K562 (cell line): Measurements from ENCODE around the gene CELSR2. TPM values are rescaled to one million over a fixed set of nuclear protein-coding genes. Genes with fewer than 3 reads are reported as not detected.
A peak's percentile ranks its signal among the peaks of the same experiment; 100 is the strongest.

Source experiments
- ATAC-seq: fragments of 200-7000 bp; cut with Tn5 transposase; 3 replicates; pipeline ENCODE4 v1.9.1; 2020; ENCODE audit warnings: moderate library complexity
- BruUV-seq: library from RNA; stranded (reverse); fragments of 400-500 nt; replicated peaks from 2 replicates; lab custom pipeline; 2021; lab: Mats Ljungman, UMichigan
- CTCF ChIA-PET: fragments of 300-600 bp; formaldehyde crosslinking; extraction: SDS; loops from one replicate; lab custom pipeline; 2021; ENCODE audit warnings: low intra/inter-chr PET ratio; lab: Yijun Ruan, JAX
- POLR2A ChIA-PET: fragments of 300-600, 350-650 bp; sonication (Branson Sonifier 250); formaldehyde crosslinking; extraction: SDS; loops from one replicate; lab custom pipeline; 2021; ENCODE audit warnings: antibody characterized with exemption, inconsistent platforms; lab: Yijun Ruan, JAX
- DNase-seq, 4 experiments: peaks; one replicate each; pipeline versions ENCODE4 v3.0.0 to v3.0.0-alpha.2; 2011 to 2018; ENCODE audit warnings: low spot score in 3 of 4, mixed read lengths in 3 of 4; ENCODE audit errors: extremely low read depth in 1 of 4
- FAIRE-seq: peaks from 2 replicates; lab custom pipeline; 2011; peaks lifted over from hg19 to GRCh38; lab: Jason Lieb, UNC
- H2AFZ ChIP-seq: 2 replicates; pipeline ENCODE4 v1.6.0; 2011; ENCODE audit warnings: low read depth, low read length, control low read depth, inconsistent platforms
- H3K27ac ChIP-seq: fragments of 200-600 bp; 3 replicates; pipeline ENCODE4 v1.8.0; 2011; ENCODE audit warnings: low read depth, mild to moderate bottlenecking, control low read depth, inconsistent platforms, low read length, moderate library complexity, mixed read lengths; ENCODE audit errors: extremely low read depth
- H3K27me3 ChIP-seq, 2 experiments: fragments of 300-600 bp in 1 of 2; 2 replicates in 1 of 2; 3 replicates in 1 of 2; pipeline versions ENCODE4 v1.6.0 to v1.8.0; 2011; ENCODE audit warnings: inconsistent platforms in 2 of 2, low read length in 2 of 2, mild to moderate bottlenecking in 1 of 2, mixed read lengths in 1 of 2, moderate library complexity in 1 of 2; ENCODE audit not compliant: control insufficient read depth in 2 of 2, insufficient read depth in 2 of 2
- H3K36me3 ChIP-seq: fragments of 300-600 bp; 3 replicates; pipeline ENCODE4 v1.8.0; 2011; ENCODE audit warnings: mild to moderate bottlenecking, low read length, inconsistent platforms; ENCODE audit not compliant: control insufficient read depth, insufficient read depth
- H3K4me1 ChIP-seq, 2 experiments: fragments of 200-600 bp in 1 of 2; replicated peaks in 1 of 2; 2 replicates in 1 of 2; 3 replicates in 1 of 2; pipeline versions ENCODE4 v1.5.1 to v1.8.0; 2011; ENCODE audit warnings: inconsistent platforms in 2 of 2, low read length in 2 of 2, mild to moderate bottlenecking in 1 of 2, mixed read lengths in 1 of 2, moderate library complexity in 1 of 2; ENCODE audit not compliant: control insufficient read depth in 2 of 2, insufficient read depth in 2 of 2
- H3K4me2 ChIP-seq: 2 replicates; pipeline ENCODE4 v1.6.1; 2011; ENCODE audit warnings: low read length, control low read depth, inconsistent platforms, mixed read lengths; ENCODE audit not compliant: insufficient read depth
- H3K4me3 ChIP-seq: fragments of 200-600 bp; sonication (generic), shearing (Covaris generic); 2 replicates; pipeline ENCODE4 v1.5.1; 2016; ENCODE audit warnings: control low read depth, inconsistent platforms
- H3K79me2 ChIP-seq: fragments of 200-600 bp; 3 replicates; pipeline ENCODE4 v1.8.0; 2011; ENCODE audit warnings: low read length, inconsistent platforms; ENCODE audit not compliant: control insufficient read depth, insufficient read depth
- H3K9ac ChIP-seq, 2 experiments: 2 replicates each; pipeline versions ENCODE4 v1.6.0 to v1.6.1; 2011; ENCODE audit warnings: low read depth in 2 of 2, low read length in 2 of 2, control low read depth in 1 of 2, inconsistent platforms in 1 of 2, mild to moderate bottlenecking in 1 of 2, mixed read lengths in 1 of 2; ENCODE audit not compliant: insufficient read depth in 1 of 2
- H3K9me1 ChIP-seq: one replicate; pipeline ENCODE4 v1.6.0; 2011; ENCODE audit warnings: inconsistent platforms, mild to moderate bottlenecking, low read length, moderate library complexity; ENCODE audit not compliant: control insufficient read depth, insufficient read depth
- H3K9me3 ChIP-seq: replicated peaks from 2 replicates; pipeline ENCODE4 v1.5.1; 2011; ENCODE audit warnings: low read depth, low read length, inconsistent platforms; ENCODE audit not compliant: control insufficient read depth, insufficient read depth
- H4K20me1 ChIP-seq: replicated peaks from 2 replicates; pipeline ENCODE4 v1.6.1; 2011; ENCODE audit warnings: low read length, inconsistent platforms, mixed read lengths; ENCODE audit not compliant: control insufficient read depth, insufficient read depth
- WGBS: fragments of 100-300 bp; shearing (Covaris generic); methylation state at CpG from one replicate; pipeline ENCODE4 v1.1.6; 2016; ENCODE audit warnings: low coverage, mixed read lengths; ENCODE audit not compliant: insufficient coverage; ENCODE audit errors: missing lambda C conversion rate; 5-methylcytosine and 5-hydroxymethylcytosine counted together
- in situ Hi-C: fragments of 300-500 bp; cut with MboI; formaldehyde crosslinking; loops from 4 replicates; pipeline ENCODE4 v1.15.0; 2018; ENCODE audit warnings: inconsistent platforms, mixed read lengths
- intact Hi-C: fragments of 100-400 bp; cut with micrococcal nuclease; formaldehyde crosslinking; loops from 2 replicates; pipeline ENCODE4 v1.14.2; 2022
- polyA plus RNA-seq, 8 experiments: library from polyadenylated mRNA; depleted of rRNA in 4 of 8; stranded (reverse) in 5 of 8; unstranded in 3 of 8; fragments of >200 nt; fragmentation: Nextera tagmentation in 2 of 8; fragmentation: Illumina TruSeq in 1 of 8; extraction: Ambion mirVana in 2 of 8; extraction: Trizol in 1 of 8; gene quantifications; 2 replicates each; pipeline versions ENCODE4 v1.2.1 to v1.2.3, GENCODE V29; 2011 to 2014; ENCODE audit warnings: inconsistent platforms in 1 of 8, missing spikeins in 1 of 8
- total RNA-seq, 7 experiments: library from RNA; depleted of rRNA in 6 of 7; stranded (reverse); fragments of >200 nt in 6 of 7; fragmentation: Illumina TruSeq in 2 of 7; extraction: Trizol in 2 of 7; gene quantifications; 2 replicates each; pipeline versions ENCODE4 v1.2.1 to v1.2.3, GENCODE V29; 2011 to 2021; ENCODE audit warnings: low replicate concordance in 1 of 7
- TF ChIP-seq, protein P1 (sequence below): sonication (generic); formaldehyde crosslinking; IDR thresholded peaks from 2 replicates; pipeline ENCODE4 v1.8.1; 2023; ENCODE audit warnings: missing genetic modification reagents, mild to moderate bottlenecking, borderline replicate concordance

CELSR2 gene
- total and polyA plus RNA-seq, 9 of the 15 experiments (the other 6 are each of a cell fraction or from before 2014, with no cell fraction given): 0.31 to 21.9 (median 4.2) TPM

DNA sequence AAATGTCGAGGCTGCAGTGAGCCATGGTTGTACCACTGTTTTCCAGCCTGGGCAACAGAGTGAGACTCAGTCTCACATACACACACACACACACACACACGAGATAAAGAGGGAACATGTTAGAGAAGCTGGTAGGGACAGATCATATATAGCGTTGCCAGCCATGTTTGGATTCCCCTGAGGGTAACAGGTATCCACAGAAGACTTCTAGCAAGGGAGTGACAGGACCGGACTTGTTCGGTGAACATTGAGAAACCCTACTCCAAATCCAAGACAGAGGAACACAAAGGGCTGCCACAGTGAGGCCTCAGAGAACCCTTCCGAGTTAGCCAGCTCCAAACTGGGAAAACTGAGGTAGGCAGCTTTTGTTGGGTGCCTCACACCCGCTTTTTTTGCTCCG is 39.3 kb upstream of the CELSR2 start:
- no TSS peak for BruUV-seq
- H2AFZ ChIP-seq: peak overlapping the region; percentile 82
- H3K4me3 ChIP-seq: no peak overlapping the region
- CTCF ChIA-PET: no interaction called here
- FAIRE-seq (no peak), DNase-seq (no peak), ATAC-seq (no peak)
- H3K4me1 ChIP-seq: peaks cover 12 to 15% of the 10 kb centered on the region in 2 experiments
- 57% methylated on average over 8 of the region's 8 CpGs for WGBS
- H4K20me1 ChIP-seq: 0 out of 2 replicates have a peak, but pooled peaks cover 6% of the 10 kb centered on the region
- peaks cover 16% of the 10 kb centered on the region for H3K79me2 ChIP-seq
- intact Hi-C loops (no loop called here), in situ Hi-C loops (no loop called here)
- H3K27me3 ChIP-seq: no peaks in the 10 kb centered on the region
- H3K36me3 ChIP-seq: peaks cover 3% of the 10 kb centered on the region; the same call in 2 of the 3 replicates
- H3K27ac ChIP-seq: no peak overlapping the region
- H3K9ac ChIP-seq: no peak overlapping the region; a peak in 1 of 4 replicates
- TF ChIP-seq, protein P1, sequence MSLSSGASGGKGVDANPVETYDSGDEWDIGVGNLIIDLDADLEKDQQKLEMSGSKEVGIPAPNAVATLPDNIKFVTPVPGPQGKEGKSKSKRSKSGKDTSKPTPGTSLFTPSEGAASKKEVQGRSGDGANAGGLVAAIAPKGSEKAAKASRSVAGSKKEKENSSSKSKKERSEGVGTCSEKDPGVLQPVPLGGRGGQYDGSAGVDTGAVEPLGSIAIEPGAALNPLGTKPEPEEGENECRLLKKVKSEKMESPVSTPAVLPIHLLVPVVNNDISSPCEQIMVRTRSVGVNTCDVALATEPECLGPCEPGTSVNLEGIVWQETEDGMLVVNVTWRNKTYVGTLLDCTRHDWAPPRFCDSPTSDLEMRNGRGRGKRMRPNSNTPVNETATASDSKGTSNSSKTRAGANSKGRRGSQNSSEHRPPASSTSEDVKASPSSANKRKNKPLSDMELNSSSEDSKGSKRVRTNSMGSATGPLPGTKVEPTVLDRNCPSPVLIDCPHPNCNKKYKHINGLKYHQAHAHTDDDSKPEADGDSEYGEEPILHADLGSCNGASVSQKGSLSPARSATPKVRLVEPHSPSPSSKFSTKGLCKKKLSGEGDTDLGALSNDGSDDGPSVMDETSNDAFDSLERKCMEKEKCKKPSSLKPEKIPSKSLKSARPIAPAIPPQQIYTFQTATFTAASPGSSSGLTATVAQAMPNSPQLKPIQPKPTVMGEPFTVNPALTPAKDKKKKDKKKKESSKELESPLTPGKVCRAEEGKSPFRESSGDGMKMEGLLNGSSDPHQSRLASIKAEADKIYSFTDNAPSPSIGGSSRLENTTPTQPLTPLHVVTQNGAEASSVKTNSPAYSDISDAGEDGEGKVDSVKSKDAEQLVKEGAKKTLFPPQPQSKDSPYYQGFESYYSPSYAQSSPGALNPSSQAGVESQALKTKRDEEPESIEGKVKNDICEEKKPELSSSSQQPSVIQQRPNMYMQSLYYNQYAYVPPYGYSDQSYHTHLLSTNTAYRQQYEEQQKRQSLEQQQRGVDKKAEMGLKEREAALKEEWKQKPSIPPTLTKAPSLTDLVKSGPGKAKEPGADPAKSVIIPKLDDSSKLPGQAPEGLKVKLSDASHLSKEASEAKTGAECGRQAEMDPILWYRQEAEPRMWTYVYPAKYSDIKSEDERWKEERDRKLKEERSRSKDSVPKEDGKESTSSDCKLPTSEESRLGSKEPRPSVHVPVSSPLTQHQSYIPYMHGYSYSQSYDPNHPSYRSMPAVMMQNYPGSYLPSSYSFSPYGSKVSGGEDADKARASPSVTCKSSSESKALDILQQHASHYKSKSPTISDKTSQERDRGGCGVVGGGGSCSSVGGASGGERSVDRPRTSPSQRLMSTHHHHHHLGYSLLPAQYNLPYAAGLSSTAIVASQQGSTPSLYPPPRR (CRISPR knock-in tag): no peak
- TF ChIP-seq, all 486 proteins: peak for 0
- Histone ChIP-seq H3K4me2 (no peak overlapping the region), H3K9me3 (no peaks in the 10 kb centered on the region), H3K9me1 (no peaks in the 10 kb centered on the region)
- POLR2A ChIA-PET: interaction anchor here (0.6 to 2.4 kb wide), 2 partner anchors 11 to 171 kb away, joined by 3 to 10 read pairs; no protein-coding TSS in a partner anchor
